Femur (tissue), 1 donor: ENCODE data around the gene TIMM44.
"Not testable (repeated sequence)": the region's sequence is repeated elsewhere in the genome, so short reads cannot be mapped to it uniquely, and the experiment has no call there.

Experiments
- DNase-seq: peaks from one replicate; pipeline ENCODE4 v3.0.0-alpha.2; 2017

Gene TIMM44

DNA sequence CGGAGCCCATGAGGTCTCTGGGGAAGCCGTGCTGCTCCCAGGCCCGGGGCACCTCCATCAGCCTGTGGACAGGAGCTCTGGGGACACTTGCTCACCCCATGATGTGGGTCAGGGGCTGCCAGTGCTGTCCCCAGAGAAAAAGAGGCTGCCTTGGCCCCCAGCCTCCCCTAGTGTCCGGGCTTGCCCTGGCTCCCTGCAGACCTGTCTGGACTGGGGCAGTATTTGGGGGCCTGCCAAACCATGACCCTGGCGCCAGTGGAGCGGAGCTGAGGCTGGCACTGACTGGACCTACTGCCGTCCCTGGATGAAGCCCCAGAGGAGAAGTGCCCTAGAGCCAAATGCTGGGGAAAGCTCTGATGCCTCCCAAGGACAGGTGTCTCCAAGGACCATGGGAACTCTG lies 31.6 kb upstream of the TIMM44 start:
- no peak for DNase-seq

DNA sequence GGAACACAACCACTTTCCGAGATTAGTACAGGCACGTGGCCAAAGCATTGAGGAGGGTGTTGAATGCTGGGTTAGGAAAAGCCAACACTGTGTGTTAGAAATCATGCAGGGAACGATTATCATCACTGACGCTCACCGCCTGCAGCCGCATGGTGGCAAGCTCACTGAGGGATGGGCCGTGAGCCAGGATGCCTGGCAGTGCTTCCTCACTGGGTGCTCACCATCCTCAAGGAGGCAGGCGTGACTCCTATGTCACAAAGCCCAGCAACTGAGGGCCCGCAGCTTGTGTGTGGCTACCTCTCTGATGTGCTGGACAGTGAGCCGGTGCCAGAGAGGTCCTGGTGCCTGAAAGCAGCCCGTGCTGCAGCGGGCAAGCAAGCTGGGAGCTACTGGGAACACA lies 30.4 kb upstream of the TIMM44 start:
- DNase-seq: no peak

GRCh38 chr19:7971553-7972520 lies 28.4 kb upstream of the TIMM44 start:
- no peak for DNase-seq

DNA sequence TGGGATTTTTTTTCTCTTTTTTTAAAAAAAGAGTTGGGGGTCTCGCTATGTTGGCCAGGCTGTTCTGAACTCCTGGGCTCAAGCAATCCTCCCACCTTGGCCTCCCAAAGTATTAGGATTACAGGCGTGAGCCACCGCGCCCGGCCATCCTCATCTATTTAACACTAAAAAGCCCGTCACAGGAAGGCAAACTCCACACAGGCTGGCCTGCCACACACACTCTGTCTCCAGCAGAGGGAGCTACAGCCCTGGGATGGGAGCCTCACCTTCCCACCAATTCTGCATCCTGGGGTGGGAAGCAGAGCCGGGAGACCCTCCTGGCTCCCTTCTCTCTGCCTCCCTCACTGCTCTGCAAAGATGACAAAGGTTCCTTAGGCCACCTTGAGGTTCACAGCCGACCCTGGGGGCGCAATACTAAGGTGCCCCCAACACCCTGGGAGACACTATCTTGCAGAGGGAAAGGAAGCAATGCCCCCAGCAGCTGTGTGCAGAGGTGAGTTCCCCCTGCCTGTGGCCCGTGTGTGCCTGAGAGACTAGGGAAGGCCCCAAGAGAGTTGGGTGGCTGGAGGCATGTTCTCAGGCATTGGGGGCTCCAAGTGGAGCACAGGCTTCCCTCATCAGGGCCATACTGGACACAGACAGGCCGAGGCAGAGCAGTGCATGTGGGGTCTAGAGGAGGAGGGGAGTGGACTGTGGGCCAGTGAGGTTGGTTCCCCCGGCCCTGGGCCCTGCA lies 27.4 kb upstream of the TIMM44 start:
- DNase-seq: no peak

DNA sequence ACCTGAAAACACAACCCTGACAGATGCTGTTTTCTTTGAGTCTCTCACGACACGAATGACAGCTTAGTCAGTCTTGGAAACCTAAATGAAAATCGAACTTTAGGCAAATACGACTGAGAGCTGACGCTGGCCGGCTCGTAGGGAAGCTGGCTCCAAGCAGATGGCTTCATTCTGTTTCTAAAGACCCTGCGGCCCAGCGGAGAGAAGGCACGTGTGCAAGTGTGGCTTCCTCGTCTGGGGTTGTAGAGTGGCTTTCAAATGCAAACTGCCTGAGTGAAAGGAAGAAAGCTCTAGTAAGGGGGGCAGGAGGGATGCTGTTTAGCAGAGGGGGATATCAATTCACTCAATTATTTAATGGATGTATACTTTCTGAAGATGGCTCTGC lies 26.1 kb upstream of the TIMM44 start:
- DNase-seq: no peak

DNA sequence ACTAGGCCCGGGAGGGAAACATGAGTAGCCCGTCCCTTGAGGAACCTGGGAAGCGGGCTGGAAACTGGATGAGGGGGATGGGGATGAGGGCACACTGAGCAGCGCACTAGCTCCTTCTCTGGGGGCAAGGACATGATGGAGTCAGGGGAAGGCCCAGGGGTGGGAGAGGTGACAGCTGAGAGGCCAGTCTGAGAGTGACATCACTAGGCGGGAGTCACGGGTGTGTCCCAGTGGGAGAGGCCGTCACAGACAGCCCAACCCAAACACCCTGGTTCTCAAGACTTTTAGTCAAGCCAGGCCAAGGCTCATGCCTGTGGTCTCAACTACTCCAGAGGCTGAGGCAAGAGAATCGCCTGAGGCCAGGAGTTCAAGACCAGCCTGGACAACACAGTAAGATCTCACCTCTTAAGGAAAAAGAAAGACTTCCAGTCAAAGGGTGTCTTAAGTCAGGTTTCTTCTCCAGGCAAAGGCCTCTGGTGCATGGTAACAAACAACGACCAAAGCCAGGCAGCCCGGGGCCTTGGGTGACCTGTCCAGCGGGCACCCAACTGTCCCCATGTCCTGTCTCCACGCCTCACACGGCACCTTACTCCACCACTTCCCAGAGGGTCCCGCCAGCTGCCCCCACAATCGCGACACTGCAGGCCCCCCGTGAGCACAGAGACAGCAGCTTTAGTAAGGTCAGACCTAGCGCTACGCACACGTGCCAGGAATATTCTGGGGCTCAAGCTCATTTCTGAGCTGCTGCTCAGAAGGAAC lies 25.5 kb upstream of the TIMM44 start:
- no peak for DNase-seq

- DNase-seq: no peak
Observed at GRCh38 chr19:7968008-7968795, 24.7 kb upstream of the TIMM44 start.

GRCh38 chr19:7965921-7966665 lies 22.6 kb upstream of the TIMM44 start:
- no peak for DNase-seq

DNA sequence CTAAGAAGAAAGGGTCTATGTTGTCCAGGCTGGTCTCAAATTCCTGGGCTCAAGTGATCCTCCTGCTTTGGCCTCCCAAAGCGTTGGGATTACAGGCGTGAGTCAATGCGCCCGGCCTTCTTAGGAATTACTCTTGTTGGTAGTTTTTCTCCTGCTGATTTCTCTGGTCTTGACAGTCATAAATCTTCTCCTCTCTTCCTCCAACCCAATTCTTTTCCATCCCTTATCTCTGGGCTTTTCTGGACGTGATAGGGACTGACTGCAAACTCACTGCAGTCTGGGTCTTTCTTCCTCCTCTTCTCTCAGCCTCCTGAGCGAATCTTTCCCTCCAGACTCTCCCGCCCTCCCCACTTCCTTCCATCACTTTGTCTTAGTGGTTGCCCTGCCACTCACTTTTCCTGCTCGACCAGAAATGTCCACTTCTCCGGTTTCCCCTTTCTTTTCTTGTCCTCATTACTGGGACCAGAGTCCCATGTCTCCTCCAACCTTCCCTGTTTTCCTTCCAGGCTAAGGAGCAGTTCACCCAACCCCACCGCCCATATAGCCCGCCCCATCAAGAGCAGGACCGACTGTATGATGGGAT lies 21.9 kb upstream of the TIMM44 start:
- no peak for DNase-seq

GRCh38 chr19:7963566-7963965 lies 20.1 kb upstream of the TIMM44 start:
- no peak for DNase-seq

- DNase-seq: no peak
Observed at GRCh38 chr19:7962644-7963268, 19.3 kb upstream of the TIMM44 start.

GRCh38 chr19:7961920-7962626 lies 18.6 kb upstream of the TIMM44 start:
- no peak for DNase-seq

DNA sequence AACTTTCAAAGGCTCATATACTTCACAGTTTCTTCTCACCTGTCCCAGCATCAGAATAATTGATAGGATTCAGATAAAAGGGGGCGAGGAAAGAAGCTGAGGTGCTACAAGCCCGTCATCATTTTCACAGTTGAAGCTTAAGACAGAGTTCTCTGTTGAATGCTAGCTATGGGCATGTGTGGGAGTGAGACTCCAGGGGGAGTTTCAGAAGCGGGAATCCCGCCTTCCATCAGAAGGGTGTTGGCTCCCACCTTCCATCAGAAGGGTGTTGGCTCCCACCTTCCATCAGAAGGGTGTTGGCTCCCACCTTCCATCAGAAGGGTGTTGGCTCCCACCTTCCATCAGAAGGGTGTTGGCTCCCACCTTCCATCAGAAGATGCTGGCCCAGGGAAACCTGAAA lies 17.6 kb upstream of the TIMM44 start:
- not testable (repeated sequence) for DNase-seq

GRCh38 chr19:7959211-7959610 lies 15.7 kb upstream of the TIMM44 start:
- no peak for DNase-seq

DNA sequence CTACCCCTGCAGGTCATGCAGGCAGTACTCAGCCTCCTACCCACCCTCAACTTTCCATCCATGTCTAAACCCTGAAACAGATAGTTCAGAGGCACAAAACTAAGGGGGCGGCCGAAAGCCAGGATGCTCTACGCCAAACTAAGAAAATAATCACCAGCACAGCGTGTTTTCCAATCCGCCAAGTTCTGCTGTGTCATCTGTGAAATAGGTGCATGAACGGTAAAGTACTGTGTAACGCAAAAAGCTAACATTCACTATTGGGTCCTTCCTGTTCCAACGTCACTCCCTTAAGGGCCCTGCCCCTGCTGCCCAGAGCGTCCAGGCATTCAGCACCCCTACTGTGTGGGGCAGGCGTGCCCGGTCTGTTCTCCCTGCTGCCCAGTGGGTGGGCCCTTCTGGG lies 12.2 kb upstream of the TIMM44 start:
- DNase-seq: no peak

GRCh38 chr19:7953576-7953975 lies 10.1 kb upstream of the TIMM44 start:
- no peak for DNase-seq

- DNase-seq: no peak
Observed at GRCh38 chr19:7953060-7953459, 9.6 kb upstream of the TIMM44 start.

GRCh38 chr19:7947939-7948338 lies 4.5 kb upstream of the TIMM44 start:
- DNase-seq: no peak

GRCh38 chr19:7944177-7944761 lies 803 bp upstream of the TIMM44 start:
- DNase-seq: peak; percentile 91

GRCh38 chr19:7942981-7943443 lies 454 bp downstream of the TIMM44 start:
- DNase-seq: no peak
